ENCODE results near the gene PDIA2.
"Not testable (repeated sequence)": the region's sequence is repeated elsewhere in the genome, so short reads cannot be mapped to it uniquely, and the experiment has no call there.

The PDIA2 gene

DNA sequence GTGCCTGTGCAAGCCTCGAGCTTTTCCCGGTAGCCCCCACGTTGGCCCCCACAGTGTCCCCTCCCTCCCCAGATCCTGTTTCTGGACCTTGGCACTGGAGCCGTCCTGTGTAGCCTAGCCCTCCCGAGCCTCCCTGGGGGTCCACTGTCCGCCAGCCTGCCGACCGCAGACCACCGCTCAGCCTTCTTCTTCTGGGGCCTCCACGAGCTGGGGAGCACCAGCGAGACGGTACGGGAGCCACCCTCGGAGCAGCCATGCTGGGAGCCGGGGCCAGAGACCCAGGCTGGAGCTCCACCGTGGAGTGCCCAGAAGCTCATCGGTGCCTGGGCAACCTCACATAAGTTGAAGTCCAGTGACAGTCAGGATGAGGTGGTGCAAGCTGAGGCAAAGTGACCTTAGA is 19.0 kb upstream of the PDIA2 start:
- no peak for DNase-seq (ENCODE audit: low spot score)

DNA sequence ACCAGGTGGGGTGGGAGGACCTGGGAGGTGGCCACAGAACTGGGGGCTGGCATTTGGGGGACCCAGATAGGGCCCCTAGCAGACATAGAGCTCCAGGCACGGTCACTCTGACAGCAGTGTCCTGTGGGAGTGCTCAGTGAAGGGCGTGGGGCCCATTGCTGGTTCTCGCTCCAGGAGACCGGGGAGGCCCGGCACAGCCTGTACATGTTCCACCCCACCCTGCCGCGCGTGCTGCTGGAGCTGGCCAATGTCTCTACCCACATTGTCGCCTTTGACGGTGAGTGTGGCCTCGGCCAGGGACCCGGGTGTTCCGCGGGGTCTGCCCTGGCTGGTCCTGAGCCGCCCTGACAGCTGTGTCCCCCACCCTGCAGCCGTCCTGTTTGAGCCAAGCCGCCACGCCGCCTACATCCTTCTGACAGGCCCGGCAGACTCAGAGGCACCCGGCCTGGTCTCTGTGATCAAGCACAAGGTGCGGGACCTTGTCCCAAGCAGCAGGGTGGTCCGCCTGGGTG is 18.5 kb upstream of the PDIA2 start:
- no peak for DNase-seq (ENCODE audit: low spot score)

DNA sequence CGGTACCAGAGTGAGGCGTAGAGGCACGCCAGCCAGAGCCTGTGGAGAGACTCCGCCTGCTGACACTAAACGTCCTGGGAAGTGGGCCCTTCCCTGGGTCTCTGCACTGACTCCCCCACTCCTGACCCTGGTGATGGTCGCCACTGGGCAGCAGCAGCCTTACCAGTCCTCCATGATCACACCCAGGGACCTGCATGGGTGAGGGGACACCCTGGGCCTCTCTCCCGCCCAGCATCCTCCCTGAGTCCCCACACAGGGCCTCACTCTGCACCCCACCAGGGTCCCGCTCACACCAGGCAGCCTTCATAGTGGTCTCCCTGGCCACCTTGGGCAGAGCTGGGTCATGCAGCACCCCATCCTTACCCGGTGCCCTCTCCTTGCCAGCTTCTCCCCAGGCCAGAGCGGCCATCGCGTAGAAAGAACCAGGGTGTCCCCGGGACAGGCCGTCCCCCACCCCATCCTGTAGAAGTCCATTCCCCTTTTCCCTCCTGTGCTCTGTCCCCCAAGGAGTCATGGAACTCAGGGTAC is 17.9 kb upstream of the PDIA2 start:
- DNase-seq (ENCODE audit: low spot score): no peak

DNA sequence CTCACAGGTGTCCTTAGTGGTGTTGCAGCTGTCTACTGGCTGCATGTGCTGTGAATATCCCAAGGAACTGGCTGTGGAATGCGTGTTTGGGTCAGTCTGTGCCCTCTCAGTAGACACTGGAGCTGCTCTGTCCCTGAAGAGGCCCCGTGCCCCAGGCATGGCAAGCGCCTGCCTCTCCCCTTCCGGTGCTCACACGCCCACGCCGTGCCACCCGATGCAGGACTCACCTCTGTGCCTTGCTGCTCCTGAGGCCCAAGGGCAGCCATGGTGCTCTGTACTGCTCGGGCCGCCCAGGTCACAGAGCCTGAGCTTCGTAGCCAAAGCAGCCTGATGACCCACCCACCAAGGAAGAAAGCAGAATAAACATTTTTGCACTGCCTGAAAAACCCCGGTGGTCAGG is 17.3 kb upstream of the PDIA2 start:
- no peak for DNase-seq (ENCODE audit: low spot score)

DNA sequence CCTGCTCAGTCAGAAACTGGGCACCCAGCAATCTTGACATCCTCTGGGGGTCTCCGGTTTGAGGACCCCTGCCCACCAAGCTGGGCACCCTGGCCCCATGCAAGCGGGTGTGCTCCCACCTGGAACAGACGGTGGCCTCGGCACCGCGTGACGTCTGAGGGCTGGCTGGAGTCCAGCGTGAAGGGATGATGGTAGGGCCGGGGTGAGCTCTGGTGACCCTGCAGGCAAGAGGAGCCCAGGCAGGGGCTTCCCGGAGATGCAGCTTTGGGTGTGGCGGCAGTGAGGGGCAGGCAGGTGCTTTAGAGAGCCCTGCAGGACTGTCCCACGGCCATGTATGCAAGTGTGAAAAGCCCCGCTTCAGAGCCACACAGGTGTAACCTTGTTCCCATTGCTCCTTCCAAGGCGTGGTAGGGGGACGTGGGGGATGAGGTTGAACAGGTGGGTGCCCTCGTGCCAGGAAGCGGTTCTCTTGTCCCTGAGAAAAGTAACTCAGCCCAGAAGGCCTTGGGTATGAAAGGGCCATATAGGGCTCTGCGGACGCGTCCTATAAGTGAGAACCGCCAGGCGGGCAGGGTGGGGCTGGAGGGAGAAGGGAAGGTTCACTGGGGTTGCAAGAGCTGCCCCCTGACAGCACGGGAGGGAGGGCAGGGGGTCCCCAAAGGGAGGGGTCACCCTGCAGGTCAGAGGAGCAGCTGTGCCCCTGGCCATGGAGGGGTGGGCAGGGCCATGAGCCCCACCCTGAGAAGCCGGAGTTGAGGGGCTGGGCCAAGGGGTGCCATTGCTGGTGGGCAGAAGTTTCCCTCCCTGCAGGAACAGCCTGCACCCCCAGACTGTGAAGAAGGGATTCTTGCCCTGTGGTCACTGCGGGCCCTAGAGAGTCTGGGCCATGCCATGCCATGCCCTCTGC is 16.5 kb upstream of the PDIA2 start:
- DNase-seq (ENCODE audit: low spot score): no peak

DNA sequence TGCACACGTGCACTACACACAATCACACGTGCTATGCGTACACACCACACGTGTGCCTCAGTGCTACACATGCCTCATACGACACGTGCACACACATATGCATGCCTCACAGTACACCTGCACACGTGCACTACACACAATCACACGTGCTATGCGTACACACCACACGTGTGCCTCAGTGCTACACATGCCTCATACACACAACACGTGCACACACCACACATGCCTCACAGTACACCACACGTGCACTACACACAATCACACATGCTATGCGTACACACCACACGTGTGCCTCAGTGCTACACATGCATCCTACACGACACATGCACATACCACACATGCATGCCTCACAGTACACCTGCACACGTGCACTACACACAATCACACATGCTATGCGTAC is 15.4 kb upstream of the PDIA2 start:
- DNase-seq (ENCODE audit: low spot score): not testable (repeated sequence)

DNA sequence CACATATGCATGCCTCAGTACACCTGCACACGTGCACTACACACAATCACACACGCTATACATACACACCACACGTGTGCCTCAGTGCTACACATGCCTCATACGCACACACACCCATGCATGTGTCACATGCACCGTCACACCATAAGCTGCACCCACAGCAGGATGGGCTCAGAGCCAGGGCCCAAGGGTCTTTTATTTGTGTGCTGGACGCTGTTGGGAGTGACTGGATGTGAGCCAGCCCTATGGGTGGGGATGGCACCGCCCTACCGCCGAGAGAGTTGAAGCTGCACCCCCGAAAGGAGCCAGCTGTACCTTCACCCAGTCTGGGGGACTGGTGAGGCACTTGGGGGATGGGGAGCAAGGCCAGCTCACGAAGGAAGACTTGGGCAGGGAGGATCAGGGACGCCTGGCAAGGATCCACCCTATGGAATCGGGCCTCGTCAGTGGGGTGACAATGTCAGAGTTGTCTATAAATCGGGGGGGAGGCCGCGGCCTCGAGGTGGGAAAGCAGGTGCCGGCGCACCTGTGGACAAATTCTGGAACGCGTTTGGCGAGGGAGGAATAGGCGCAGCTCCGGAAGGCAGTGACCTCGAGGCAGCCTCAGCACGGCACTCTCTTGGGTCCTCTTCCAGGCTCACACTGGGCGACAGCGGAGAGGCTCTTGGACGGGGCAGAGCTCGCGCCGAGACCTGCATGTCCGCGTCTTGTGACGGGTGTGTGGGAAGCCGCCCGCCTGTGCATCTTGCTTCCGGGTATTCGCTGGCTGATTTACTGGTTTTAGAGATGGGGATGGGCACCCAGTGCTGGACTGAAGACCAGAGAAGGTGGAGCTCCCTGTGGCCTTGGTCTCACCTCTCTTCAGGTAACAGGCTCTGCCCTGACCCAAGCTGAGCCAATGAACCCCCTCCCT is 14.6 kb upstream of the PDIA2 start:
- no peak for DNase-seq (ENCODE audit: low spot score)

DNA sequence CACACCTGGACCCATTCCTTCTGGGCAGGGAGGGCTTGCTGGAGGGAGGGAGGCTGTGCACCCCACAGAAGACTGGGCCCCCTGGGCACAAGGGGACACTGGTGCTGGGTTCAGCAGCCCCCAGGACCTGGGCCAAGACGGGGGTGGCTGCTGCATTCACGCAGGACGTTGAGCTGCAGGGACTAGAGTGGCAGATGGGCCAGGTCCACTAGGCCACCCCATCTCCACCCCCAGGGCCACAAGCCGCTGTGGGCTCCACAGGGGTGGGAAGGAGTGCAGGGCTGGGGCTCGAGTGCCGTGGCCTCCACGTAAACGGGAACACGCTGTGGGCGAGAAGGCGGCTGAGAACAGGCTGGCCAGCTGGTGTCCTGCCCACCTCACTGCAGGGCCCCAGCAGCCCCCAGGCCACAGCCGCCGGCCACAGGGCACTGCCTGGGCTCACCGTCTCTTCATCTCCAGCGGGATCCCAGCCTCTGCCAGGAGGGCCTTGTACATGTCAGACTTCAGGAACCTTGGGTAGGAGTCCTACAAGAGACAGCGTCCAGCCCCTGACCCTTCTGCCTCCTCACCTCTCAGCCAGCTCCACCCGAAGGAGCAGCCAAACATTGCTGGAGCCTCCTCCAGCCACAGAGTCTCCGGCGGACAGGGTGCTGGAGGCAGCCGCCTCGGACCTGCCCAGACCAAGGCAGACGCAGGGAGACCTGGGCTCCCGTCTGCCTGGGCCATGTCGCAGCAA is 13.7 kb upstream of the PDIA2 start:
- no peak for DNase-seq (ENCODE audit: low spot score)

DNA sequence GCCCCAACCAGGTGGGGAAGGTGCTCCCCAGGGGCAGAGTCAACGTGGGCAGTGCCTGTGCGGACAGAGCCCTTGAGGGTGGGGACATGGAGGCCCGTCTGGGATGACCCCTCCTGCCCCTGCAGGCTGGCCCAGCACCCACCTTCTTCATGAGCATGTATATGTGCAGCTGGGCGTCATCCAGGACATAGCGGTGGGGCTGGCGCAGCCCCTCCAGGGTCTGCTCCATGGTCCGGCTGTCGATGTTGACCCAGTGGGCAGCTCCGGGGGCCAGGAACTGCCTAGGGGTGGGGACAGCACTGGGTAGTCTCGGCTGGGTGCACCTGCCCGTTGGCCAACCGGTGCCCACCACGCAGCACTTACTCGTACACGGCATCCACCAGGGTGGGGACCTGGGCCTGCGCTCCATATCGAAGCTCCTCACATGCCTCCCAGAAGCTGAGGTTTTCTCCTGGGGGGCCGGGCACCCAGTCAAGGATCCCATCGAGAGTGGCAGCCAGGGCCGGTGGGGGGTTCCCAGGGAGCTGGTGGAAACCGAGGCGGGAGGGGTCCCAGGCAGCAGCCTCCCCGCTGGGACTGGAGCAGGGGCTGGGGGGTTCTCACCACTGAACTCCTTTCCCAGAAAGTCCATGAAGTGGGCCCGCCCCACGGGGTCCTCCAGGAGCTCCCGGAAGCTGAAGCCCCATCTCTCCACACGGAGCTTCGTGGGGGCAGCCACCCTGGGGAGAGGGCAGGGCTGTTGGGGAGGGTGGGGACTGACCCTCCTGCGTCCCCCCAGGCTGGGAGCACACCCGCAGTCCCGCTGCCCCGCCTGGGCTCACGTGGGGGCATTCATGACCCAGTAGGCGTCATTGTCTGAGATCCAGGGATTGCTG is 12.3 kb upstream of the PDIA2 start:
- no peak for DNase-seq (ENCODE audit: low spot score)

DNA sequence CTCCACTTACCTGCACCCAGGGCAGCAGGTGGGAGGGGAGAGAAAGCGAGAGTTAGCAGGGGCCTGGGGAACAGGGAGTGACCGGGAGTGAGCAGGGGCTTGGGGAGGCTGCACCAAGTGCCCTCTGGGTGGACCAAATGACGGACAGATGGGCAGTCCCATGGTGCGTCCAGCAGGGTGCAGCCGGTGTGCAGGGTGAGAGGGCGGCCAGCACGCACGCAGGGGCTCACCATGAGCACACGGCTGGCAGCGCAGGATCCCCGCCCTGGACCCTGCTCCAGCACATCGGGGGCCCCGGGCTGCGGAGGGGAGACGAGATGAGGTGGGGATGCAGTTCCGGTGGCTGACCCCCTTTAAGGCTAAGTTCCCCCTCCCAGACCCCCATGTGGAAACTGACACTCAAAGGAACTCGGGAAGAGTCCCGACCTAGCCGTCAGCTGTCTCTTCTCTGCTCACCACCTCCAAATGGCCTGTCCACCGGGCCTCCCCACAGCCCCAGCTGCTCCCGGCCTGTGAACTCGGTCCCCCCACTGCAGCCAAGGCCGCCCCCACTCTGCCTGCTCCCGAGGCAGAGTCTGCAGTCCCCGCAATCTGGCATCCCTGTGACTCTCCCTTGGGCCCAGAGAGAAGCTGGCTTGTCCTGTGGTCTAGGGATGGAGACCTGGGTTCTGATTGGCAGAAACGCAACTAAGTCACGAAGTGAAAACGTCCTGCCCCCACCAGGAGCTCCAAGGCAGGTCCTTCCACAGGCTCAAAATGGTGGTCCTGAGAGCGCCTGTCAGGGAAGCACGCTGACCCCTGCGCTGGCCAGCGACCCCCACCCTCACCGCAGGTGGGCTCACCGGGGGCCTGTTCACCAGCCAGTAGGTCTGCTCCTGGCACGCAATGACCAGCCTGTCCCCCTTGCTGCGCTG is 10.1 kb upstream of the PDIA2 start:
- DNase-seq (ENCODE audit: low spot score): no peak

DNA sequence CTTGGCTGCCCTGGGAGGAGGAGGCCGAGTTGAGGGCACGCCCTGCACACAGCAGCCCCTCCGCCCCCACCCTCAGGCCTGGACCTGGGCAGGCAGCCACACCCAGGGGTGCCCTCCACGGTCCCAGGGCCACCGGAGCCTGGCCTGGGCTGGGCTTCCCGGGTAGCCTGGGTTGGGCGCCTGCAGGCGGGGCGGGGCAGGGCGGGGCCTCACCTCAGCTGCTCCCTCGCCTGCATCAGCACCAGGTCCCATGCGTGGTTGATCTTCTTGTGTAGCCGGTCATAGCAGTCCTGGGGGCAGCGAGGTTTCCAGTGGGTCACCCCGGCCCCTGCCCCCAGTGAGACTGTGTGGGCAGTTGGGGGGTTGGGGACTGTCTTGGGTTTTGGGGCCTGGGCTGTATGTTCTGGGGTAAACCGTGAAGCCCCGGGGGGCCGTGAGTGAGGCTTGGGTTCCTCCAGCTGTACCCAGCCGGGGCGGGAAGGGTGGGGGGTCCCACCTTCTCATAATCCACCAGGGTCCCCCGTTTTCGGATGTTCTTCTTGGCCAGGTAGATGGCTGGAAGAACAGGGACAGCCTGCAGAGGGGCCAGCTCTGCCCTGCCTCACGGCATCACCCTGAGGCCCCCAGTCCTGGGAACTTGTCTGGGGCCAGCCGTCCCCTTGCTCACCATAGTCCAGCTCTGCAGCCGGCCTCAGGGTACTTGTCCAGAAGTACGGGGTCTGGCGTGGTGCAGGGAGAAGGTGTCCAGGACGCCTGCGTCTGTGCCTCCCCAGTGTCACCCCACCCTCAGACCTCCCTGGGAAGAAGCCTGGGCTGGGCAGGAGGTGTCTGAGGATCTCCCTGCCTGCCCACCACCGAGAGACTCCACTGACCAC is 9.2 kb upstream of the PDIA2 start:
- no peak for DNase-seq (ENCODE audit: low spot score)

DNA sequence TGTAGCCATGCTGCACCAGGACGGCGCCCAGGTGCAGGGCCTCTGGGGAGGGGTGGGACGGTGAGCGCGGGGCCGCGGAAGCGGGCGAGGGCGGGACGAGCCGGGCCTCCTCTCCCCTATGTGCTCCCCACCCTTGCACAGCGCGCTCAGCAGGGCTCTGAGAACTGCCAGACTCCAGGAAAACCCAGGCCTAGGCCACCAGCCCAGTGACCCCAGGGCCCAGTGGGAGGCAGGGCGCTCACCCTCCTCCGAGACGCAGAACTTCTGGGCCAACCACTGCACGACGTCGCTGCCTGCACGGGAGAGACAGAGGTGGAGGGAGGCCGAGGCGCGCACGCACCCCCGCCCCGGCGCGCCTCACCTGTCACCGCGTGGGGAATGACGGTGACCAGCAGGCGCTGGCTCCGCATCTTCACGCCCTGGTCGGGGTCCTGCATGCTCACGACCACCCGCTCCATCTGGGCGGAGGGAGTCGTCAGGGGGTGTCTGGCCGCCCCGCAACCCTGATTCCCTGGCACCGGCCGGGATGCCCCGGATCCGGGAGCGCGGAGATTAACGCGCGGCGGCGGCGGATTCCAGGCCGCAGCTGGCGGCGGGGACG is 7.8 kb upstream of the PDIA2 start:
- DNase-seq (ENCODE audit: low spot score): no peak

DNA sequence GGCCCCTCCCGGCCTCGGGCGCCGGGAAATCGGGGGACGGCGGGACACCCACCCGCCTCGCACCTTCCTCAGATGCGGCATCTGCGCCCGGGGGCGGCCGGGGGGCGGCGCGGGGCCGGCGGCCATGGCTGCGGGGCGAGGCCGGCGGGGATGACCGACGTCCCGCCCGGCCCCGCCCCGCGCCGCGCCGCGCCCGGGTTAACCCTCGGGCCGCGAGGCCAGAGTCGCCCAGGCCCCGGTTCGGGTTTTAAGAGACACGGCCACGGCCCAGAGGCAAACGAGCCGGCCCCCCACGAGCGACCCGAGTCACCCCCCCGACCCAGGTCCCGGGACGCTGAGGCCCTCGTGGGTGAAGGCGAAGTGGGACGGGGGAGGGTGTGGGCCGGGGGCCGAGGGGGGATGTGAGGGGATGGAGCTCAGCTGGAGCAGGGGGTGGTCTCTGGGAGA is 7.2 kb upstream of the PDIA2 start, which contains the start of gene RGS11:
TSS of gene RGS11 (minus strand) at position 159 of the 447 bp plus-strand sequence. CDS start at position 126, 33 bp downstream.
- DNase-seq (ENCODE audit: low spot score): peak; percentile 70

DNA sequence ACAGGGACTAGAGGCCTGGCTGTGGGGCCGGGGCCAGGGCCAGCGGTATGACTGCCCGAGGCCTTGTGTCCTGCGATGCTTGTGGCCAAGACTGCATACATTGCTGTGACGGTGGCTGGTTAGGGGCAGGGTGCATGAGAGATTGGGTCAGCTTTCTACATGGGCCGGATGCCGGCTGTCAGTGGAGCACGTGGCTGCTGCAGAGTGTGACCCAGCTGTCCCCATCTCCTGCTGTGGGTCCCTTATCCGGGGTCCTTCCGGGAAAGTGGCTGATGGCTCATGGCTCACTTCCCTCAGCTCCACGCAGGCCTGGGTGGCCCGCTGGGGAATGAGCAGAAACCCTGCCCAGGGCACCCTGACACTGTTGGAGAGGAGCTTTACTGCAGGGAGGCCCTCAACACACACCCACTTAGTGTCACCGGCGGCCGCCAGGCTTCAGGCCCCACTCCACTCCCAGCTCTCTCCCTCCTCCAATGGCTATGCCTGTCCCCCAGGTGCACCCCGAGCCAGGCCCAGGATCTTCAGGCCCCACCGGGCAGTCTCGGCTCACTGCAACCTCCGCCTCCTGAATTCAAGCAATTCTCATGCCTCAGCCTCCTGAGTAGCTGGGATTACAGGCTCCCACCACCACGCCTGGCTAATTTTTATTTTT is 6.4 kb upstream of the PDIA2 start:
- DNase-seq (ENCODE audit: low spot score): no peak

DNA sequence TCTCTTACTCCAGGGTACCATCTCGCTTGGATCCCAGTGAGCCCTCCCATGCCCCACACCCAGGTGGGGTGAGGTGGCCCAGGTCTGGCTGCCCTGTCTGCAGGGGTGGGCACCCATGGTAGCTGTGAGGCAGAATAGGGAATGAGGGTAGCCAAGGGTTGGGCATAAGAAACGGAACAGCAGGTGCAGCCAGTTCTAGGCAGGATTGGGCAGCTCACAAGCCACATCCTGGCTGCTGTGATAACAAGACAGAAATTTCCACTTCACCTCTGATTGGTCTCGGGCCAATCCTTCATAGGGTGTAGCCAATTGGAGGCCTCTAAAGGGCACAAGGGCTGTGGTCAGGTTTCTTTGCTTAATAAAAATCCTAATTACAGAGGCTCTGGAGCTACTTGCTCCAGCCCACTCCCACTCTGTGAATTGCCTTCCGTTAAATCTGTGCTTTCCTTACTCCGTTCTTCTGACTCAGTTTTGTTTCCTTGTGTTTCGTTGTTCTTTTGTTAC is 4.0 kb upstream of the PDIA2 start:
- DNase-seq (ENCODE audit: low spot score): no peak

DNA sequence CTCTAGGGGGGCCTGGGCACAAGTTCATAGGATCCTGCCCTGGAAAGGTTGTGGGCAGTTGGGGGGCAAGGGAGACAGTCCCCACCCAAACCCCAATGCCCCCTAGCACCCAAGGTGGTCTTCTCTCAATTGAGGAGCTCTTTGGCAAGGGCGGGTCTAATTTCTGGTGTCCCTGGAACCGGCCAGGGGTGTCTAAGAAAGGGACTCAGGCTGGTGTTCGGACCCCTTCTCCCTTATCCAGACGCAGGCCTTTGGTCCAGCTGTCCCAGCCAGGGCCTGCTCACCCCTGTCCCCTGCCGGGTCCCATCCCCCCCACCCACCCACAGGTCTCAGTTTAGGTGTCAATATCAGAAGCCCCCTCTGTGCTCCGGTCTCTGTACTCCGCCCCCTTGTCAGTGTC is 3.4 kb upstream of the PDIA2 start:
- DNase-seq (ENCODE audit: low spot score): no peak

DNA sequence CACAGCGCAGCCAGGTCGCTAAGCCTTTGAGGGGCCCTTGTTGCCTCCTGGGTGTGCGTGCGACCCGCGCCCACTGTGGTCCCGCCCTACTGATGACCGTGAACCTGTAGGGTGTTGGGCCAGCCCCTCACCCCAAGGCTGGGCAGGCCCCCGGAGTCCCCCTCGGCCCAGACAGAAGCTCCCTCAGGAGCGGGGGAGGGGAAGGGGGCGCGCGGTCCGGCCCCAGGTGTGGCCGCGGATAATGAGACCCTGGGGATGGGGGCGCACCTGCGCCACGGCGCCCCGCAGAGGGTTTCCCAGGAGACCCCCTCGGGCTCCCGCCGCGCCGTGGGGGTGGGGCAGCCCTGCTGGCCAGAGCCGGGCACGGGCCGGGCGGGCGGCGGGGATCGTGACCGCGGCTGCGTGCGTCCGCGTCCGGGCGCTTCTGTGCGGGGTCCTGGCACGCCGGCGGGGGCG is 2.9 kb upstream of the PDIA2 start:
- DNase-seq (ENCODE audit: low spot score): no peak

Data from AG08396 (cell line).